Liver (tissue), 9 donors: ENCODE results near the gene RAD51B. TPM values are rescaled to one million over a fixed set of nuclear protein-coding genes. Genes with fewer than 3 reads are reported as not detected.

ENCODE experiments used
- DNase-seq: peaks from one replicate; pipeline ENCODE4 v3.0.0-alpha.2; 2017; ENCODE audit warnings: low spot score
- H3K27ac ChIP-seq, 2 donors: one replicate each; pipeline ENCODE4 v1.7.0; 2013; ENCODE audit warnings: inconsistent platforms in 2 of 2, low read length in 2 of 2, control low read depth in 1 of 2, low read depth in 1 of 2, mild to moderate bottlenecking in 1 of 2
- H3K27me3 ChIP-seq, 4 donors: one replicate each; pipeline versions ENCODE4 v1.6.1 to v1.7.0; 2013; ENCODE audit warnings: low read length in 3 of 4, inconsistent platforms in 1 of 4, mild to moderate bottlenecking in 1 of 4, moderate library complexity in 1 of 4; ENCODE audit not compliant: control insufficient read depth in 4 of 4, insufficient read depth in 4 of 4
- H3K36me3 ChIP-seq, 4 donors: one replicate each; pipeline versions ENCODE4 v1.6.1 to v1.7.0; 2013; ENCODE audit warnings: low read length in 3 of 4, mild to moderate bottlenecking in 3 of 4, low read depth in 1 of 4, moderate library complexity in 1 of 4; ENCODE audit not compliant: control insufficient read depth in 4 of 4, insufficient read depth in 3 of 4
- H3K4me1 ChIP-seq, 4 donors: one replicate each; pipeline versions ENCODE4 v1.6.1 to v1.7.0; 2013; ENCODE audit warnings: low read length in 3 of 4, mild to moderate bottlenecking in 3 of 4, moderate library complexity in 1 of 4; ENCODE audit not compliant: control insufficient read depth in 4 of 4, insufficient read depth in 4 of 4
- H3K4me3 ChIP-seq, 3 donors: one replicate each; pipeline versions ENCODE4 v1.6.1 to v1.7.0; 2013; ENCODE audit warnings: low read length in 3 of 3, control low read depth in 1 of 3, low read depth in 1 of 3, mild to moderate bottlenecking in 1 of 3
- H3K9ac ChIP-seq, 2 donors: one replicate each; pipeline ENCODE4 v1.7.0; 2013; ENCODE audit warnings: low read length in 2 of 2, mild to moderate bottlenecking in 2 of 2, moderate library complexity in 2 of 2, control low read depth in 1 of 2, low read depth in 1 of 2
- H3K9me3 ChIP-seq, 4 donors: one replicate each; pipeline versions ENCODE4 v1.6.1 to v1.7.0; 2013; ENCODE audit warnings: low read length in 3 of 4; ENCODE audit not compliant: control insufficient read depth in 4 of 4
- ATF3 ChIP-seq: IDR thresholded peaks from 2 replicates; pipeline ENCODE4 v1.6.1; 2016; ENCODE audit warnings: antibody characterized with exemption
- CTCF ChIP-seq: fragments of 150-350 bp; IDR thresholded peaks from 2 replicates; pipeline ENCODE4 v1.5.1; 2017; ENCODE audit warnings: improper control_type of control experiment, low read depth, low read length; ENCODE audit not compliant: missing input control
- EGR1 ChIP-seq, 2 donors: IDR thresholded peaks; 2 replicates each; pipeline ENCODE4 v1.6.1; 2016 to 2018; ENCODE audit warnings: antibody characterized with exemption in 2 of 2, low read depth in 2 of 2
- FOXA1 ChIP-seq: IDR thresholded peaks from 2 replicates; pipeline ENCODE4 v1.6.1; 2016; ENCODE audit warnings: antibody characterized with exemption
- FOXA2 ChIP-seq: IDR thresholded peaks from 2 replicates; pipeline ENCODE4 v1.6.1; 2016; ENCODE audit warnings: antibody characterized with exemption
- GABPA ChIP-seq, 2 donors: IDR thresholded peaks in 1 of 2; conservative IDR thresholded peaks in 1 of 2; 2 replicates each; pipeline ENCODE4 v1.6.1; 2016; ENCODE audit warnings: antibody characterized with exemption in 2 of 2, mild to moderate bottlenecking in 1 of 2, moderate library complexity in 1 of 2
- HNF4A ChIP-seq, 2 donors: conservative IDR thresholded peaks; 2 replicates each; pipeline ENCODE4 v1.6.1; 2016; ENCODE audit warnings: antibody characterized with exemption in 2 of 2, mild to moderate bottlenecking in 2 of 2
- HNF4G ChIP-seq: IDR thresholded peaks from 2 replicates; pipeline ENCODE4 v1.6.1; 2016; ENCODE audit warnings: antibody characterized with exemption
- JUND ChIP-seq, 2 donors: IDR thresholded peaks; 2 replicates each; pipeline ENCODE4 v1.6.1; 2016; ENCODE audit warnings: antibody characterized with exemption in 2 of 2
- MAX ChIP-seq: IDR thresholded peaks from 2 replicates; pipeline ENCODE4 v1.6.1; 2016; ENCODE audit warnings: antibody characterized with exemption
- NR2F2 ChIP-seq: IDR thresholded peaks from 2 replicates; pipeline ENCODE4 v1.6.1; 2016; ENCODE audit warnings: antibody characterized with exemption
- RAD21 ChIP-seq, 2 donors: IDR thresholded peaks; 2 replicates each; pipeline ENCODE4 v1.6.1; 2016; ENCODE audit warnings: antibody characterized with exemption in 2 of 2, mild to moderate bottlenecking in 2 of 2
- REST ChIP-seq: IDR thresholded peaks from 2 replicates; pipeline ENCODE4 v1.6.1; 2016; ENCODE audit warnings: antibody characterized with exemption, mild to moderate bottlenecking
- RXRA ChIP-seq, 2 donors: IDR thresholded peaks; 2 replicates each; pipeline ENCODE4 v1.6.1; 2017 to 2018; ENCODE audit warnings: antibody characterized with exemption in 2 of 2, mild to moderate bottlenecking in 1 of 2
- SP1 ChIP-seq: IDR thresholded peaks from 2 replicates; pipeline ENCODE4 v1.6.1; 2018; ENCODE audit warnings: antibody characterized with exemption, mild to moderate bottlenecking
- TAF1 ChIP-seq: conservative IDR thresholded peaks from 2 replicates; pipeline ENCODE4 v1.6.1; 2016; ENCODE audit warnings: antibody characterized with exemption, mild to moderate bottlenecking
- YY1 ChIP-seq: IDR thresholded peaks from 2 replicates; pipeline ENCODE4 v1.6.1; 2016; ENCODE audit warnings: antibody characterized with exemption, mild to moderate bottlenecking
- ZBTB33 ChIP-seq: IDR thresholded peaks from 2 replicates; pipeline ENCODE4 v1.6.1; 2016; ENCODE audit warnings: antibody characterized with exemption
- WGBS: extraction: QIAGEN DNeasy Blood & Tissue Kit; methylation state at CpG from one replicate; pipeline ENCODE4 v1.1.7; 2013; 5-methylcytosine and 5-hydroxymethylcytosine counted together
- polyA plus RNA-seq, 2 donors: library from polyadenylated mRNA; stranded (reverse) in 1 of 2; unstranded in 1 of 2; fragments of 200-250 nt in 1 of 2; fragments of >200 nt in 1 of 2; fragmentation: Nextera tagmentation in 1 of 2; extraction: Ambion mirVana in 1 of 2; gene quantifications; one replicate each; pipeline versions ENCODE4 v1.2.1 to v1.2.3, GENCODE V29; 2013 to 2015
- total RNA-seq, 2 donors: library from RNA; depleted of rRNA; stranded (reverse); fragments of >200 nt; gene quantifications; one replicate each; pipeline ENCODE4 v1.2.3, GENCODE V29; 2014
- donor health status: healthy.
- donor health status: healthy.
- donor health status: healthy.
- donor health status: healthy.
- donor health status: healthy.

Gene RAD51B
- total and polyA plus RNA-seq, 4 donors = 0.81 to 12.9 (median 2.4) TPM

GRCh38 chr14:67932708-67933246 is 113.2 kb downstream of the RAD51B start:
- H3K4me1 ChIP-seq = peaks cover 0 to 7% (median 4%) of the 10 kb centered on the region in 4 donors
- 87% methylated on average over 4 of the region's 4 CpGs for WGBS
- H3K27ac ChIP-seq = no peak overlapping the region
- H3K9ac ChIP-seq = no peak overlapping the region
- TF ChIP-seq HNF4A (conservative IDR thresholded peaks at IDR 0.05) = no peak
- no peak for TF ChIP-seq TAF1
- no peak for TF ChIP-seq GABPA (IDR thresholded peaks at IDR 0.05 in 1 of 2, conservative IDR thresholded peaks at IDR 0.05 in 1 of 2)
- TF ChIP-seq YY1 = no peak
- no peak for TF ChIP-seq ZBTB33
- TF ChIP-seq MAX = no peak
- no peak for TF ChIP-seq EGR1 (IDR thresholded peaks at IDR 0.05; ENCODE audit: low read depth in 2 of 2)
- no peak for TF ChIP-seq FOXA1
- TF ChIP-seq CTCF = no peak
- no peak for TF ChIP-seq HNF4G
- no peak for TF ChIP-seq RAD21 (IDR thresholded peaks at IDR 0.05)
- no peak for TF ChIP-seq SP1
- TF ChIP-seq NR2F2 = no peak
- no peak for TF ChIP-seq FOXA2
- no peak for TF ChIP-seq JUND (IDR thresholded peaks at IDR 0.05)
- TF ChIP-seq RXRA (IDR thresholded peaks at IDR 0.05) = no peak
- TF ChIP-seq ATF3 = no peak
- no peaks in the 10 kb centered on the region for H3K27me3 ChIP-seq
- H3K36me3 ChIP-seq = no peaks in the 10 kb centered on the region
- no peak for DNase-seq
- no peak overlapping the region for H3K4me3 ChIP-seq
- H3K9me3 ChIP-seq = peaks cover 0 to 3% (median 3%) of the 10 kb centered on the region in 4 donors

GRCh38 chr14:67933266-67933665 is 113.7 kb downstream of the RAD51B start:
- Histone ChIP-seq H3K36me3 (no peaks in the 10 kb centered on the region), H3K9ac (no peak overlapping the region), H3K27me3 (no peaks in the 10 kb centered on the region), H3K27ac (no peak overlapping the region), H3K4me3 (no peak overlapping the region), H3K9me3 (peaks cover 0 to 3% (median 3%) of the 10 kb centered on the region in 4 donors), H3K4me1 (peaks cover 0 to 7% (median 4%) of the 10 kb centered on the region in 4 donors)
- DNase-seq = no peak
- TF ChIP-seq EGR1 (IDR thresholded peaks at IDR 0.05; ENCODE audit: low read depth in 2 of 2) (no peak), HNF4G (no peak), FOXA2 (no peak), TAF1 (no peak), RAD21 (IDR thresholded peaks at IDR 0.05) (no peak), SP1 (no peak), CTCF (no peak), REST (no peak), NR2F2 (no peak), MAX (no peak), GABPA (IDR thresholded peaks at IDR 0.05 in 1 of 2, conservative IDR thresholded peaks at IDR 0.05 in 1 of 2) (no peak), ATF3 (no peak), JUND (IDR thresholded peaks at IDR 0.05) (no peak), HNF4A (conservative IDR thresholded peaks at IDR 0.05) (no peak), RXRA (IDR thresholded peaks at IDR 0.05) (no peak)
